H1 (cell line): ENCODE results near the gene PLA2G4A. TPM values are rescaled to one million over a fixed set of nuclear protein-coding genes. Genes with fewer than 3 reads are reported as not detected.

Experiments
- CTCF ChIA-PET: fragments of 300-600 bp; sonication (Branson Sonifier 250); formaldehyde crosslinking; loops from one replicate; lab custom pipeline; 2021; ENCODE audit not compliant: partially characterized antibody; lab: Charles Lee
- POLR2A ChIA-PET: fragments of 300-600 bp; sonication (Branson Sonifier 250); formaldehyde crosslinking; loops from one replicate; lab custom pipeline; 2021; ENCODE audit warnings: inconsistent platforms; ENCODE audit not compliant: partially characterized antibody; lab: Charles Lee
- DNase-seq, 2 experiments: peaks; one replicate each; pipeline versions ENCODE4 v3.0.0 to v3.0.0-alpha.2; 2010 to 2022; ENCODE audit warnings: low spot score in 2 of 2, low read depth in 1 of 2, mixed read lengths in 1 of 2
- FAIRE-seq: peaks from 2 replicates; lab custom pipeline; 2011; peaks lifted over from hg19 to GRCh38; lab: Jason Lieb, UNC
- H2AFZ ChIP-seq: 2 replicates; pipeline ENCODE4 v1.8.1; 2012; ENCODE audit warnings: low read length, inconsistent platforms
- H2AK5ac ChIP-seq: 2 replicates; pipeline ENCODE4 v1.6.1; 2013; ENCODE audit warnings: low read depth, low read length
- H2BK120ac ChIP-seq: replicated peaks from 2 replicates; pipeline ENCODE3; 2013; ENCODE audit warnings: low read depth, low read length, inconsistent platforms
- H2BK12ac ChIP-seq: 2 replicates; pipeline ENCODE4 v1.6.1; 2013; ENCODE audit warnings: low read depth, low read length
- H2BK15ac ChIP-seq: 2 replicates; pipeline ENCODE4 v1.6.1; 2013; ENCODE audit warnings: low read length
- H2BK20ac ChIP-seq: 2 replicates; pipeline ENCODE4 v1.6.1; 2013; ENCODE audit warnings: low read length
- H2BK5ac ChIP-seq: 2 replicates; pipeline ENCODE4 v1.6.1; 2013; ENCODE audit warnings: low read depth, low read length
- H3K14ac ChIP-seq: 2 replicates; pipeline ENCODE4 v1.6.1; 2013; ENCODE audit warnings: inconsistent platforms; ENCODE audit not compliant: insufficient read length
- H3K18ac ChIP-seq: 2 replicates; pipeline ENCODE4 v1.6.1; 2013; ENCODE audit warnings: low read length; ENCODE audit errors: extremely low read depth
- H3K23ac ChIP-seq: 2 replicates; pipeline ENCODE4 v1.6.1; 2013; ENCODE audit warnings: inconsistent platforms; ENCODE audit not compliant: insufficient read length
- H3K23me2 ChIP-seq: 2 replicates; pipeline ENCODE4 v1.6.1; 2013; ENCODE audit warnings: low read depth, low read length
- H3K27ac ChIP-seq: 2 replicates; pipeline ENCODE4 v1.6.1; 2011; ENCODE audit warnings: low read depth, low read length, inconsistent platforms
- H3K27me3 ChIP-seq, 4 experiments: replicated peaks in 1 of 4; 1 replicate in 1 of 4; 2 replicates in 3 of 4; pipeline versions ENCODE4 v1.6.1 to v1.8.1; 2011 to 2013; ENCODE audit warnings: low read length in 3 of 4, mild to moderate bottlenecking in 3 of 4, inconsistent platforms in 2 of 4, mixed read lengths in 2 of 4, moderate library complexity in 1 of 4; ENCODE audit not compliant: control insufficient read depth in 3 of 4, insufficient read depth in 3 of 4; ENCODE audit errors: extremely low read depth in 1 of 4
- H3K36me3 ChIP-seq, 4 experiments: 2 replicates each; pipeline versions ENCODE4 v1.6.1 to v1.8.1; 2011 to 2013; ENCODE audit warnings: mild to moderate bottlenecking in 4 of 4, low read length in 3 of 4, moderate library complexity in 2 of 4, control low read depth in 1 of 4, inconsistent platforms in 1 of 4; ENCODE audit not compliant: insufficient read depth in 4 of 4, control insufficient read depth in 2 of 4
- H3K4ac ChIP-seq: replicated peaks from 2 replicates; pipeline ENCODE3; 2013; ENCODE audit warnings: low read length, low read depth, mixed read lengths, inconsistent platforms; ENCODE audit not compliant: insufficient read length
- H3K4me1 ChIP-seq, 4 experiments: replicated peaks in 1 of 4; 1 replicate in 1 of 4; 2 replicates in 3 of 4; pipeline versions ENCODE4 v1.6.1 to v1.8.1; 2011 to 2013; ENCODE audit warnings: low read length in 3 of 4, inconsistent platforms in 2 of 4, mixed read lengths in 1 of 4; ENCODE audit not compliant: insufficient read depth in 4 of 4, control insufficient read depth in 3 of 4
- H3K4me2 ChIP-seq, 2 experiments: 2 replicates each; pipeline versions ENCODE4 v1.6.1 to v1.8.1; 2011 to 2013; ENCODE audit warnings: low read depth in 2 of 2, low read length in 2 of 2, control low read depth in 1 of 2, inconsistent platforms in 1 of 2, mild to moderate bottlenecking in 1 of 2; ENCODE audit not compliant: insufficient read depth in 1 of 2
- H3K4me3 ChIP-seq, 4 experiments: fragments of 200-600, 300-600 bp in 1 of 4; sonication (generic), shearing (Covaris generic), sonication (Bioruptor Twin) in 1 of 4; 2 replicates each; pipeline versions ENCODE4 v1.5.1 to v1.8.1; 2011 to 2016; ENCODE audit warnings: low read length in 4 of 4, low read depth in 3 of 4, control low read depth in 2 of 4, inconsistent platforms in 2 of 4, mild to moderate bottlenecking in 2 of 4, mixed read lengths in 1 of 4, moderate library complexity in 1 of 4; ENCODE audit not compliant: insufficient read depth in 2 of 4; ENCODE audit errors: extremely low read depth in 1 of 4
- H3K56ac ChIP-seq: replicated peaks from 2 replicates; pipeline ENCODE3; 2013; ENCODE audit warnings: low read depth, mild to moderate bottlenecking, mixed read lengths, low read length, inconsistent platforms; ENCODE audit not compliant: insufficient read length
- H3K79me1 ChIP-seq: 2 replicates; pipeline ENCODE4 v1.6.1; 2013; ENCODE audit warnings: low read depth, low read length, control low read depth
- H3K79me2 ChIP-seq, 2 experiments: 2 replicates each; pipeline versions ENCODE4 v1.6.1 to v1.8.1; 2012 to 2013; ENCODE audit warnings: low read length in 2 of 2, mild to moderate bottlenecking in 2 of 2, inconsistent platforms in 1 of 2; ENCODE audit not compliant: insufficient read depth in 2 of 2, control insufficient read depth in 1 of 2
- H3K9ac ChIP-seq, 4 experiments: replicated peaks in 1 of 4; 1 replicate in 1 of 4; 2 replicates in 3 of 4; pipeline versions ENCODE4 v1.6.1 to v1.8.1; 2011 to 2013; ENCODE audit warnings: low read depth in 3 of 4, low read length in 3 of 4, control low read depth in 2 of 4, mild to moderate bottlenecking in 2 of 4, moderate library complexity in 2 of 4, inconsistent platforms in 1 of 4; ENCODE audit errors: extremely low read depth in 1 of 4
- H3K9me3 ChIP-seq, 2 experiments: 2 replicates each; pipeline versions ENCODE4 v1.6.1 to v1.8.1; 2012 to 2013; ENCODE audit warnings: mild to moderate bottlenecking in 2 of 2, moderate library complexity in 2 of 2, control low read depth in 1 of 2, inconsistent platforms in 1 of 2, low read depth in 1 of 2, low read length in 1 of 2, mixed read lengths in 1 of 2; ENCODE audit not compliant: insufficient read depth in 2 of 2
- H4K20me1 ChIP-seq, 2 experiments: replicated peaks in 1 of 2; 2 replicates each; pipeline versions ENCODE3 to v1.8.1; 2011 to 2013; ENCODE audit warnings: inconsistent platforms in 2 of 2, low read length in 2 of 2, mild to moderate bottlenecking in 1 of 2; ENCODE audit not compliant: insufficient read depth in 2 of 2, control insufficient read depth in 1 of 2
- H4K5ac ChIP-seq: 2 replicates; pipeline ENCODE4 v1.6.1; 2013; ENCODE audit warnings: low read length, low read depth, mixed read lengths, inconsistent platforms; ENCODE audit not compliant: insufficient read length
- H4K8ac ChIP-seq: 2 replicates; pipeline ENCODE4 v1.8.0; 2013; ENCODE audit warnings: mild to moderate bottlenecking, moderate library complexity, low read length, inconsistent platforms; ENCODE audit not compliant: insufficient read depth; ENCODE audit errors: extremely low read depth
- H4K91ac ChIP-seq: replicated peaks from 2 replicates; pipeline ENCODE3; 2013; ENCODE audit warnings: low read length, mixed read lengths, inconsistent platforms; ENCODE audit not compliant: insufficient read length
- ATF2 ChIP-seq: IDR thresholded peaks from 2 replicates; pipeline ENCODE4 v1.6.1; 2012; ENCODE audit warnings: low read length, inconsistent platforms
- BRCA1 ChIP-seq: IDR thresholded peaks from 2 replicates; pipeline ENCODE4 v1.6.1; 2012; ENCODE audit warnings: low read depth, low read length, improper control_type of control experiment
- CTCF ChIP-seq, 3 experiments: IDR thresholded peaks; 1 replicate in 2 of 3; 2 replicates in 1 of 3; pipeline versions ENCODE4 v1.5.1 to v1.6.1; 2011; ENCODE audit warnings: low read length in 3 of 3, mild to moderate bottlenecking in 3 of 3, inconsistent platforms in 2 of 3, low read depth in 1 of 3, moderate library complexity in 1 of 3; ENCODE audit not compliant: insufficient read depth in 1 of 3; ENCODE audit errors: control extremely low read depth in 1 of 3
- EP300 ChIP-seq, 2 experiments: IDR thresholded peaks; 1 replicate in 1 of 2; 2 replicates in 1 of 2; pipeline ENCODE4 v1.6.1; 2011 to 2012; ENCODE audit warnings: low read depth in 2 of 2, low read length in 2 of 2, mild to moderate bottlenecking in 2 of 2, borderline replicate concordance in 1 of 2, inconsistent platforms in 1 of 2, moderate library complexity in 1 of 2
- KDM4A ChIP-seq: IDR thresholded peaks from one replicate; pipeline ENCODE4 v1.7.1; 2012; ENCODE audit warnings: low read depth, mild to moderate bottlenecking, moderate library complexity, low read length, inconsistent platforms; ENCODE audit not compliant: severe bottlenecking
- NRF1 ChIP-seq: IDR thresholded peaks from 2 replicates; pipeline ENCODE4 v1.6.1; 2011; ENCODE audit warnings: mild to moderate bottlenecking, low read depth, low read length, improper control_type of control experiment
- PHF8 ChIP-seq: fragments of 200-600 bp; sonication (generic); conservative IDR thresholded peaks from 2 replicates; pipeline ENCODE4 v1.7.1; 2012; ENCODE audit warnings: low read depth, mild to moderate bottlenecking, inconsistent platforms, low read length, moderate library complexity
- POLR2A ChIP-seq, 2 experiments: IDR thresholded peaks; 1 replicate in 1 of 2; 2 replicates in 1 of 2; pipeline ENCODE4 v1.6.1; 2011; ENCODE audit warnings: low read depth in 2 of 2, low read length in 2 of 2, mild to moderate bottlenecking in 2 of 2; ENCODE audit errors: control extremely low read depth in 1 of 2
- RBBP5 ChIP-seq: IDR thresholded peaks from 2 replicates; pipeline ENCODE4 v1.7.1; 2012; ENCODE audit warnings: low read depth, mild to moderate bottlenecking, inconsistent platforms, low read length, moderate library complexity, borderline replicate concordance
- TEAD4 ChIP-seq: IDR thresholded peaks from 2 replicates; pipeline ENCODE4 v1.6.1; 2012; ENCODE audit warnings: low read depth, low read length, inconsistent platforms, mixed read lengths
- WGBS, 2 experiments: shearing (Covaris generic) in 1 of 2; methylation state at CpG; one replicate each; pipeline versions ENCODE4 v1.1.6 to v1.1.7; 2013 to 2015; ENCODE audit warnings: low lambda C conversion rate in 2 of 2, mixed read lengths in 2 of 2, inconsistent platforms in 1 of 2, low coverage in 1 of 2, missing lambda C conversion rate in 1 of 2; ENCODE audit not compliant: insufficient replicate concordance in 2 of 2, insufficient coverage in 1 of 2, insufficient read length in 1 of 2; ENCODE audit errors: extremely low coverage in 1 of 2, missing lambda C conversion rate in 1 of 2; 5-methylcytosine and 5-hydroxymethylcytosine counted together
- polyA plus RNA-seq, 7 experiments: library from polyadenylated mRNA; depleted of rRNA in 3 of 7; stranded (reverse) in 5 of 7; unstranded in 2 of 7; fragments of >200 nt in 5 of 7; fragments of 200-250 nt in 2 of 7; gene quantifications; 1 replicate in 5 of 7; 2 replicates in 1 of 7; 4 replicates in 1 of 7; pipeline versions ENCODE4 v1.2.1 to v1.2.3, GENCODE V29; 2011 to 2013; ENCODE audit warnings: missing spikeins in 2 of 7, mixed read lengths in 2 of 7
- total RNA-seq: library from RNA; stranded (reverse); fragmentation: NEBNext Ultra II Directional; extraction: Animal tissue kit (Norgen Biotek cat#: 25700); gene quantifications from 2 replicates; pipeline ENCODE4 v1.2.1, GENCODE V29; 2021

The PLA2G4A gene
- total and polyA plus RNA-seq, 2 of the 8 experiments (the other 6 are each of a cell fraction or from before 2014, with no cell fraction given) = 0.63 to 1.4 TPM

- H4K8ac ChIP-seq = no peak overlapping the region
- H2BK12ac ChIP-seq = no peak overlapping the region
- H2AFZ ChIP-seq = no peak overlapping the region
- H2BK20ac ChIP-seq = no peak overlapping the region
- H3K27ac ChIP-seq = no peak overlapping the region
- H3K56ac ChIP-seq = no peak overlapping the region
- no peak overlapping the region for H3K18ac ChIP-seq
- no peaks in the 10 kb centered on the region for H3K79me1 ChIP-seq
- no peak overlapping the region for H3K4ac ChIP-seq
- POLR2A ChIA-PET = no interaction called here
- no peak overlapping the region for H2BK120ac ChIP-seq
- H3K9ac ChIP-seq = no peak overlapping the region
- no peak for FAIRE-seq
- no peak overlapping the region for H4K91ac ChIP-seq
- WGBS, 2 experiments = 93% methylated on average over 1 of the region's 1 CpG; no CpG with 5 or more reads in 1 of the 2 experiments
- no peaks in the 10 kb centered on the region for H3K27me3 ChIP-seq
- H3K79me2 ChIP-seq = no peaks in the 10 kb centered on the region
- no peaks in the 10 kb centered on the region for H4K20me1 ChIP-seq
- no peaks in the 10 kb centered on the region for H3K4me1 ChIP-seq
- H3K23me2 ChIP-seq = no peaks in the 10 kb centered on the region
- H2AK5ac ChIP-seq = no peak overlapping the region
- CTCF ChIA-PET = interaction anchor here (0.9 to 1.6 kb wide), 4 partner anchors 13 to 24 kb away, joined by 3 to 5 read pairs (median 4); no protein-coding TSS in a partner anchor
- H3K14ac ChIP-seq = no peak overlapping the region
- no peaks in the 10 kb centered on the region for H3K36me3 ChIP-seq
- H3K4me3 ChIP-seq = no peak overlapping the region
- no peak for DNase-seq
- no peak overlapping the region for H2BK5ac ChIP-seq
- no peak overlapping the region for H3K4me2 ChIP-seq
- H2BK15ac ChIP-seq = no peak overlapping the region
- H3K9me3 ChIP-seq = no peaks in the 10 kb centered on the region
- H3K23ac ChIP-seq = no peak overlapping the region
- H4K5ac ChIP-seq = no peak overlapping the region
- TF ChIP-seq TEAD4 (no peak), POLR2A (IDR thresholded peaks at IDR 0.05; ENCODE audit: control extremely low read depth in 1 of 2, low read depth in 2 of 2, low read length in 2 of 2) (no peak), KDM4A (no peak), BRCA1 (no peak), EP300 (IDR thresholded peaks at IDR 0.05; ENCODE audit: borderline replicate concordance in 1 of 2, low read depth in 2 of 2, low read length in 2 of 2) (no peak), ATF2 (no peak), RBBP5 (no peak), NRF1 (no peak), PHF8 (no peak), CTCF (IDR thresholded peaks at IDR 0.05; ENCODE audit: control extremely low read depth in 1 of 3, insufficient read depth in 1 of 3, low read depth in 1 of 3, low read length in 3 of 3) (no peak)
Observed at GRCh38 chr1:187027253-187027652, 198.5 kb downstream of the PLA2G4A start.
